GM12874 (cell line): Measurements from ENCODE around the gene CFL1.

Source experiments
- CTCF ChIP-seq: IDR thresholded peaks from 2 replicates; pipeline ENCODE4 v1.5.1; 2011; ENCODE audit warnings: low read depth, mild to moderate bottlenecking, control low read depth, low read length, moderate library complexity; ENCODE audit not compliant: insufficient read depth

CFL1 gene

GRCh38 chr11:65857853-65858680, at the start of gene CFL1:
CFL1 (minus strand) TSS chr11:65858180; CDS start chr11:65858099, 81 bp downstream.
- no peak for TF ChIP-seq CTCF

GRCh38 chr11:65906602-65907001, 48.6 kb upstream of the CFL1 start:
- TF ChIP-seq CTCF, result no peak

- no peak for TF ChIP-seq CTCF
Measured at GRCh38 chr11:65903715-65904114, 45.7 kb upstream of the CFL1 start.

- TF ChIP-seq CTCF, result no peak
Measured at GRCh38 chr11:65903068-65903481, 45.1 kb upstream of the CFL1 start.

GRCh38 chr11:65900899-65901180, 42.9 kb upstream of the CFL1 start:
- TF ChIP-seq CTCF, result no peak

- TF ChIP-seq CTCF, result no peak
Measured at GRCh38 chr11:65900125-65900898, 42.3 kb upstream of the CFL1 start, which contains the start of gene FOSL1. FOSL1 (minus strand) TSS chr11:65900388; CDS start chr11:65900339, 49 bp downstream.

GRCh38 chr11:65899356-65900124, 41.6 kb upstream of the CFL1 start:
- TF ChIP-seq CTCF, result no peak; the same call in 1 of the 2 replicates
